B cell (primary cell): ENCODE results near the gene ARHGAP12. TPM values are rescaled to one million over a fixed set of nuclear protein-coding genes. Genes with fewer than 3 reads are reported as not detected.

ENCODE experiments used
- ATAC-seq: fragments of 200-7000 bp; cut with Tn5 transposase; one replicate; pipeline ENCODE4 v1.10.0; 2021; ENCODE audit warnings: low read depth, mild to moderate bottlenecking, moderate number of reproducible peaks, moderate library complexity
- CTCF ChIA-PET: fragments of 350-600 bp; sonication (Branson Sonifier 250); formaldehyde crosslinking; loops from one replicate; lab custom pipeline; 2021; ENCODE audit warnings: antibody characterized with exemption, inconsistent platforms; lab: Charles Lee
- POLR2A ChIA-PET: fragments of 350-600 bp; sonication (Branson Sonifier 250); formaldehyde crosslinking; loops from one replicate; lab custom pipeline; 2021; ENCODE audit warnings: antibody characterized with exemption; lab: Charles Lee
- DNase-seq: peaks from one replicate; pipeline ENCODE4 v3.0.0; 2013
- H2AFZ ChIP-seq: 2 replicates; pipeline ENCODE4 v1.6.1; 2012; ENCODE audit warnings: mild to moderate bottlenecking, low read depth, low read length; ENCODE audit not compliant: insufficient read depth, poor library complexity, severe bottlenecking
- H3K27ac ChIP-seq, 2 donors: 1 replicate in 1 of 2; 2 replicates in 1 of 2; pipeline ENCODE4 v1.5.1; 2012 to 2013; ENCODE audit warnings: low read length in 2 of 2, mild to moderate bottlenecking in 2 of 2, moderate library complexity in 1 of 2
- H3K27me3 ChIP-seq, 4 experiments: fragments of 200-600 bp in 1 of 4; sonication (generic) in 1 of 4; replicated peaks in 1 of 4; 1 replicate in 2 of 4; 2 replicates in 2 of 4; pipeline versions ENCODE4 v1.6.1 to v1.7.0; 2013 to 2016; ENCODE audit warnings: low read length in 3 of 4, mild to moderate bottlenecking in 2 of 4, mixed read lengths in 1 of 4, moderate library complexity in 1 of 4; ENCODE audit not compliant: insufficient read depth in 4 of 4, control insufficient read depth in 3 of 4; ENCODE audit errors: control extremely low read depth in 1 of 4
- H3K36me3 ChIP-seq, 2 experiments: replicated peaks in 1 of 2; 1 replicate in 1 of 2; 2 replicates in 1 of 2; pipeline versions ENCODE4 v1.6.1 to v1.7.1; 2013; ENCODE audit warnings: low read length in 1 of 2; ENCODE audit not compliant: insufficient read depth in 2 of 2, control insufficient read depth in 1 of 2; ENCODE audit errors: control extremely low read depth in 1 of 2, extremely low read depth in 1 of 2
- H3K4me1 ChIP-seq, 2 donors: fragments of 200-600 bp in 1 of 2; sonication (generic) in 1 of 2; 1 replicate in 1 of 2; 2 replicates in 1 of 2; pipeline versions ENCODE4 v1.5.1 to v1.6.1; 2013 to 2017; ENCODE audit warnings: low read length in 2 of 2; ENCODE audit not compliant: control insufficient read depth in 2 of 2, insufficient read depth in 2 of 2
- H3K4me2 ChIP-seq: replicated peaks from 2 replicates; pipeline ENCODE3; 2012; ENCODE audit warnings: mild to moderate bottlenecking, low read depth, low read length; ENCODE audit not compliant: poor library complexity, severe bottlenecking
- H3K4me3 ChIP-seq, 5 experiments: fragments of 200-600 bp in 1 of 5; sonication (generic) in 1 of 5; 1 replicate in 3 of 5; 2 replicates in 2 of 5; pipeline versions ENCODE4 v1.5.1 to v1.7.0; 2011 to 2016; ENCODE audit warnings: low read length in 4 of 5, mild to moderate bottlenecking in 4 of 5, low read depth in 2 of 5, control low read depth in 1 of 5, moderate library complexity in 1 of 5; ENCODE audit not compliant: insufficient read depth in 1 of 5; ENCODE audit errors: control extremely low read depth in 1 of 5, extremely low read depth in 1 of 5
- H3K79me2 ChIP-seq: fragments of 200-600 bp; sonication (generic); one replicate; pipeline ENCODE4 v1.6.0; 2016; ENCODE audit warnings: low read length; ENCODE audit not compliant: control insufficient read depth, insufficient read depth
- H3K9ac ChIP-seq: fragments of 200-600 bp; sonication (generic); 2 replicates; pipeline ENCODE4 v1.6.1; 2017; ENCODE audit warnings: mild to moderate bottlenecking, low read length, moderate library complexity
- H3K9me3 ChIP-seq, 3 donors: one replicate each; pipeline versions ENCODE4 v1.6.1 to v1.7.1; 2013; ENCODE audit warnings: low read length in 2 of 3; ENCODE audit not compliant: control insufficient read depth in 2 of 3, insufficient read depth in 1 of 3; ENCODE audit errors: control extremely low read depth in 1 of 3
- H4K20me1 ChIP-seq: 2 replicates; pipeline ENCODE4 v1.6.0; 2012; ENCODE audit warnings: mild to moderate bottlenecking, low read length; ENCODE audit not compliant: insufficient read depth, control insufficient read depth, poor library complexity, severe bottlenecking
- H3K27ac Mint-ChIP-seq: one replicate; pipeline ENCODE4 v1.8.0; 2021; ENCODE audit warnings: mixed read lengths
- H3K27me3 Mint-ChIP-seq: one replicate; pipeline ENCODE4 v1.8.0; 2021; ENCODE audit warnings: mixed read lengths
- H3K4me1 Mint-ChIP-seq: one replicate; pipeline ENCODE4 v1.8.0; 2021; ENCODE audit warnings: mixed read lengths
- H3K4me3 Mint-ChIP-seq: one replicate; pipeline ENCODE4 v1.8.0; 2021; ENCODE audit warnings: mixed read lengths
- H3K9me3 Mint-ChIP-seq: one replicate; pipeline ENCODE4 v1.8.0; 2022; ENCODE audit warnings: mixed read lengths; ENCODE audit not compliant: insufficient read depth
- CTCF ChIP-seq: fragments of 200-600 bp; IDR thresholded peaks from one replicate; pipeline ENCODE4 v1.8.0; 2022; ENCODE audit warnings: antibody characterized with exemption, mild to moderate bottlenecking
- EZH2 ChIP-seq: IDR thresholded peaks from 2 replicates; pipeline ENCODE4 v1.6.1; 2012; ENCODE audit warnings: borderline replicate concordance, low read depth, mild to moderate bottlenecking, moderate library complexity, low read length; ENCODE audit not compliant: insufficient read depth, poor library complexity, severe bottlenecking
- WGBS: methylation state at CpG from one replicate; pipeline ENCODE4 v1.1.5; 2013; ENCODE audit warnings: missing lambda C conversion rate; ENCODE audit not compliant: insufficient coverage; 5-methylcytosine and 5-hydroxymethylcytosine counted together
- intact Hi-C: fragments of 100-400 bp; cut with micrococcal nuclease; formaldehyde crosslinking; loops from one replicate; pipeline ENCODE4 v1.10.0; 2022
- polyA plus RNA-seq: library from polyadenylated mRNA; depleted of rRNA; stranded (reverse); fragments of >200 nt; gene quantifications from 2 replicates; pipeline ENCODE4 v1.2.3, GENCODE V29; 2012
- total RNA-seq, 2 donors: library from RNA; stranded (reverse); fragments of 120-200 nt in 1 of 2; gene quantifications; 1 replicate in 1 of 2; 2 replicates in 1 of 2; pipeline versions ENCODE4 v1.2.3 to v1.2.4, GENCODE V29; 2013 to 2022

Gene ARHGAP12
- total and polyA plus RNA-seq, 2 donors (not counting 1 experiment from before 2014, with no cell fraction given) = 12.3 to 45.3 TPM

DNA sequence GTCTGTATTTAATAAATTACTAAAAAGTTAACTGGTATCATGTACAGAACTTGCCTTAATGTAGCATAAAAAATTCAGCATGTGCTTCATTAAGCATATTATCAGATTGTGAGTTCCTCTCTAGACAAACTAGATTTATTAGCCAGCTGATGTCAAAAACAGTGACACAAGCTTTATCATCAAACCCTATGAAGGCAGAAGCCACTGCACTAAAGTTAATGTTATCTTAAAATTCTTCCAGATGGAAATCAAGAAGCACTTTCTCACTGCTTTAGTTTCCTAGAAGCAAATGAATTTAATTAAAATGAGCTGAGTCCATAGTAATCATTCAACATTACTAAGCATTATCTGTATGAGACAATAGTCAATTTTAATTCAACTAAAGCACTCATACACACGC, 96.4 kb downstream of the ARHGAP12 start:
- WGBS = no CpG with 5 or more reads among the region's 1 CpG
- CTCF ChIA-PET = interaction anchor here (0.7 to 0.8 kb wide), 2 partner anchors 19 to 222 kb away, joined by 3 to 4 read pairs; no protein-coding TSS in a partner anchor

GRCh38 chr10:31830887-31831286, 97.7 kb downstream of the ARHGAP12 start:
- Histone ChIP-seq H2AFZ (no peak overlapping the region), H3K4me1 (no peaks in the 10 kb centered on the region), H3K4me3 (no peak overlapping the region), H3K27me3 (no peaks in the 10 kb centered on the region), H3K79me2 (no peaks in the 10 kb centered on the region), H3K9ac (no peak overlapping the region), H3K4me2 (no peak overlapping the region), H3K9me3 (no peaks in the 10 kb centered on the region), H3K36me3 (no peaks in the 10 kb centered on the region), H3K27ac (no peak overlapping the region), H4K20me1 (no peaks in the 10 kb centered on the region)
- Mint-ChIP-seq H3K9me3 (no peaks in the 10 kb centered on the region), H3K27ac (no peak overlapping the region), H3K4me1 (no peaks in the 10 kb centered on the region), H3K4me3 (no peak overlapping the region), H3K27me3 (no peaks in the 10 kb centered on the region)
- no peak for DNase-seq
- ChIA-PET POLR2A (no interaction called here), CTCF (no interaction called here)
- TF ChIP-seq EZH2 (no peak), CTCF (no peak)
- intact Hi-C loops = loop anchor here (10.0 kb wide), 1 partner anchor 174 kb away; no protein-coding TSS in a partner anchor
- ATAC-seq = no peak
- WGBS = no CpG with 5 or more reads among the region's 5 CpGs

More for the DNA sequence above, 96.4 kb downstream of the ARHGAP12 start:
- Mint-ChIP-seq H3K27me3 (no peaks in the 10 kb centered on the region), H3K9me3 (no peaks in the 10 kb centered on the region), H3K4me3 (no peak overlapping the region), H3K4me1 (peaks cover 6% of the 10 kb centered on the region), H3K27ac (no peak overlapping the region)
- no peak for DNase-seq
- Histone ChIP-seq H3K4me1 (no peaks in the 10 kb centered on the region), H3K27ac (no peak overlapping the region), H3K4me2 (no peak overlapping the region), H3K9ac (no peak overlapping the region), H3K9me3 (no peaks in the 10 kb centered on the region), H3K4me3 (no peak overlapping the region), H3K36me3 (peaks cover 0 to 2% of the 10 kb centered on the region in 2 experiments), H3K27me3 (no peaks in the 10 kb centered on the region), H2AFZ (no peak overlapping the region), H3K79me2 (no peaks in the 10 kb centered on the region), H4K20me1 (no peaks in the 10 kb centered on the region)
- TF ChIP-seq EZH2 (no peak), CTCF (no peak)
- POLR2A ChIA-PET = interaction anchor here (0.6 kb wide), 1 partner anchor 70 kb away, joined by 5 read pairs; no protein-coding TSS in a partner anchor
- intact Hi-C loops = loop anchor here (10.0 kb wide), 1 partner anchor 173 kb away; no protein-coding TSS in a partner anchor
- ATAC-seq = no peak
